GM12801 (cell line): ENCODE results near the gene AP3M1.

Experiments
- CTCF ChIP-seq: IDR thresholded peaks from one replicate; pipeline ENCODE4 v1.5.1; 2011; ENCODE audit warnings: control low read depth; ENCODE audit not compliant: insufficient read length; ENCODE audit errors: extremely low read depth

AP3M1 gene

GRCh38 chr10:74107391-74107790 lies 43.2 kb downstream of the AP3M1 start:
- TF ChIP-seq CTCF = no peak

GRCh38 chr10:74104996-74105395 lies 45.6 kb downstream of the AP3M1 start:
- no peak for TF ChIP-seq CTCF

GRCh38 chr10:74104480-74104879 lies 46.1 kb downstream of the AP3M1 start:
- TF ChIP-seq CTCF = no peak

- no peak for TF ChIP-seq CTCF
Measured at GRCh38 chr10:74103560-74104258, 46.9 kb downstream of the AP3M1 start.

- no peak for TF ChIP-seq CTCF
Measured at GRCh38 chr10:74099836-74100235, 50.8 kb downstream of the AP3M1 start.

DNA sequence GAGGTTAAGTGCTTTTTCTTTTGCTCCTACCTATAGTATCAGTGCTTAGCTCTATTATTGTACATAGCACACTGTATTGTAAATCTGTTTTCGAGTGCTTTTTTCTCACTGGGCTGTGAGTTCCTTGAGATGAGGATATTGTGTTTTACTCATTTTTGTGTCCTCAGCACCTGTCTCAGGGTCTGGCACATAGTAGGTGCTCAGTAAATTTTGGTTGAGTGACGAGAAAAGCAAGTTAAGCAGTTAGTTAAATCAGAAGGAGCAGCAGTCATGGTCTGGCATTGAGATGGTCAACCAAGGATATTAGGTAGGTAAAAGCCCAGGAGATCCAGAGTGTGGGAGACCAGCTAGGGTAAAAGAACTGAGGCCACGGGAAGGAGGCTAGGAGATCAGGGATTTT lies 51.2 kb downstream of the AP3M1 start:
- TF ChIP-seq CTCF = no peak

DNA sequence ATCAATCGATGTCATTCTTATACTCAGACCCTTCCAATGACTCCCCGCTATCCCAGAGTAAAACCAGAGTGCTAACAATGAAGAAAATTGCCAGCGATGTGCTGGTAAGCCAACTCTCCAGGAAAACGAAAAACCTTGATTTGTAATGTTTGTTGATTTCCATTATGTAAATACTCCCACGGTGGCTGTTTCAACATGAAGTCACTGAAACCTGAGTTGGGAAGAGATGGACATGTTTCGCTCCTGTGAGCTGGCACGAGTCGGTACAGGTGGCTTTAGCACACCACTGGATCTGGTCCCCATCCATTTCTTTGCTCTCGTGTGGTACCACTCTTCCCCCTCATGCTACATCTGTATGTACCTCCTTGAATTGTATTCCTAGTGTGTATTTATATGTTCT lies 52.9 kb downstream of the AP3M1 start:
- no peak for TF ChIP-seq CTCF
